ENCODE data around the gene YIF1B.
"Not testable (repeated sequence)": the region's sequence is repeated elsewhere in the genome, so short reads cannot be mapped to it uniquely, and the experiment has no call there.

YIF1B gene, protein sequence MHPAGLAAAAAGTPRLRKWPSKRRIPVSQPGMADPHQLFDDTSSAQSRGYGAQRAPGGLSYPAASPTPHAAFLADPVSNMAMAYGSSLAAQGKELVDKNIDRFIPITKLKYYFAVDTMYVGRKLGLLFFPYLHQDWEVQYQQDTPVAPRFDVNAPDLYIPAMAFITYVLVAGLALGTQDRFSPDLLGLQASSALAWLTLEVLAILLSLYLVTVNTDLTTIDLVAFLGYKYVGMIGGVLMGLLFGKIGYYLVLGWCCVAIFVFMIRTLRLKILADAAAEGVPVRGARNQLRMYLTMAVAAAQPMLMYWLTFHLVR

DNA sequence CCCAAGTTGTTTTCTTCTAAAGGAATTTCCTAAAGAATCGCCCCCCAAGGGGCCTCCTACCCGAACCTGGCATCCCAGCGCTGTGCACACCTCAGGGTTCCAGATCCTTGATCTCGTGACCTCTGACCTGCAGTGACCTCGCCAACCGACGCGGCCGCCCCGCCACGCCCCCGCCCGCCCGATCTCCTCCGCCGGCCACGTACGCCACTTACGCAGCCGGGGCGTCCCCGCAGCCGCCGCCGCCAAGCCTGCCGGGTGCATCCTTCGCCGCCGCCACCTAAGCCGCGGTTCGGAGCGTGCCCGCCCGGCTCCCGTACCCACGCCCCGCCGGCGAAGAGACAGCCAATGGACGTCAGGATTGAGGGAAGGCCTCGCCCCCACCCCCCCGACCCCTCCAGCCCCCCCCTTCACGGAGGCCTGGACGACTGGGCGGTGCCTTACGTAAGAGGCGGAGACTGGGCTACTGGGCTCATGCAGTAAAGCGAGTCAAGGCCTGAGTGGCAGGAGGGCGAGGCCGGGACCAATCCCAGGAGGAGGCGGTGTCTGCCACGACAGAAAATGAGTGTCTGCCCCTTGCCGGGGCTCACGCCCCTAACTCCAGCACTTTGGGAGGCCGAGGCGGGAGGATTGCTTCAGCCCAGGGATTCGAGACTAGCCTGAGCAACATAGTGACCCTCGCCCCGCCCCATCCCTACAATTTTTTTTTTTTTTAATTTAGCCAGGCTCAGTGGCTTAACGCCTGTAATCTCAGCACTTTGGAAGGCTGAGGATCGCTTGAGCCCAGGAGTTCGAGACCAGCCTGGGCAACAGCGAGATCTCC lies at the start of gene YIF1B:
Gene YIF1B (minus strand): TSS at position 291 of the 820 bp plus-strand sequence. CDS start 30 bp downstream, at position 261.
- peak; percentile 98 for DNase-seq

GRCh38 chr19:38362946-38363688 lies 47.4 kb upstream of the YIF1B start:
- DNase-seq = not testable (repeated sequence)

GRCh38 chr19:38362076-38362945 lies 46.6 kb upstream of the YIF1B start:
- DNase-seq = peak; percentile 80

GRCh38 chr19:38361633-38362075 lies 45.9 kb upstream of the YIF1B start:
- DNase-seq = peak; percentile 89

DNA sequence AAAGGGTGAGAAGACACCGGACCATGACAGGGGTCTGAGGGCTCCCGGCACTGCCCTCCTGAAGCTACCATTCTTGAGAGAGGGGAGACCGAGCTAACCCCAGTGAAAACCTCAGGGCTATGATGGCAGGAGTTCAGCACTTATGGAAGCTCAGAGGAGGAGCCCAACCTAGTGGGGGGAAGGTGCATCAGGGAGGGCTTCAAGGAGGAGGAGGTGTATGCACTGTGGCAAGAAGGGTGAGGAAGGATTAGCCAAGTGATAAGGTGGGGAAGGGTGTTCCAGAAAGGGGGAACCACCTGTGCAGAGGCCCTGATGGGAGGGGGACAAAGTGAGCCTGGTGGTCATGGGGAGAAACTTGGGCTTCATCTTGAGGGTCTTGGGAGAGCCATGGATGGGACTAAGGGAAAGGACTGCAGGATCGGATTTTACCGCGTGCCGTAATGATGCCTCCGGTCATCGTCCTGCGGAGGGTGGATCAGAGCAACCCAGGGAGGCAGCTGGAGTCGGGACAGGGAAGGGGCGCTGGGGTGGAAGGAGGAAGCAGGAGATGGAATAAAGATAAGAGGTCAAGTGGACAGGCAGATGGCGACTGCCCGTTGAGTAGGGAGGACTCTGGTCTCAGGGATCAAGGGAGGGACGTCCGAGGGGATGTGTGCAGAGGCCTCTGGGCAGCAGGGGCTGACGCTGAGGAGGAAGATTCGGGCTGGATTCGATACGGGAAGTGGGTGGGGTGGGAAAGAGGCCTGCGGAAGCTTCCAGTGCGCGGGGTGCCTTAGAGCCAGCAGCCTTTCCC lies 45.3 kb upstream of the YIF1B start:
- DNase-seq = no peak

DNA sequence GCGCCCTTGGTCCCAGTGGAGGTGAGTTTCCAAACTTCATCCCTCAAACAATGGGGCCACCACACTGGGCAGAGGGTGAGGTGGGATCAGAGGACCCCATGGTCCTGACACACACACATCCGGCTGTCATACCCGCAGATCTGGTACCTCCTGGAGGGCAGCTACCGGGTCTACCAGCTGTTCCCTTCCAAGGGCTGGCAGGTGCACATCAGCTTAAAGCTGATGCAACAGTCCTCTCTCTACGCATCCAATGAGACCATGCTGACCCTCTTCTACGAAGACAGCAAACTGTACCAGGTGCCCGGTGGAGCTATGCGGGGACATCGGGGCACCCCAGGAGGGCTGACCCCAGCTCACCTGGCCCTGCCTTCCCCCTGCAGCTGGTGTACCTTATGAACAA lies 44.6 kb upstream of the YIF1B start:
- DNase-seq = no peak

DNA sequence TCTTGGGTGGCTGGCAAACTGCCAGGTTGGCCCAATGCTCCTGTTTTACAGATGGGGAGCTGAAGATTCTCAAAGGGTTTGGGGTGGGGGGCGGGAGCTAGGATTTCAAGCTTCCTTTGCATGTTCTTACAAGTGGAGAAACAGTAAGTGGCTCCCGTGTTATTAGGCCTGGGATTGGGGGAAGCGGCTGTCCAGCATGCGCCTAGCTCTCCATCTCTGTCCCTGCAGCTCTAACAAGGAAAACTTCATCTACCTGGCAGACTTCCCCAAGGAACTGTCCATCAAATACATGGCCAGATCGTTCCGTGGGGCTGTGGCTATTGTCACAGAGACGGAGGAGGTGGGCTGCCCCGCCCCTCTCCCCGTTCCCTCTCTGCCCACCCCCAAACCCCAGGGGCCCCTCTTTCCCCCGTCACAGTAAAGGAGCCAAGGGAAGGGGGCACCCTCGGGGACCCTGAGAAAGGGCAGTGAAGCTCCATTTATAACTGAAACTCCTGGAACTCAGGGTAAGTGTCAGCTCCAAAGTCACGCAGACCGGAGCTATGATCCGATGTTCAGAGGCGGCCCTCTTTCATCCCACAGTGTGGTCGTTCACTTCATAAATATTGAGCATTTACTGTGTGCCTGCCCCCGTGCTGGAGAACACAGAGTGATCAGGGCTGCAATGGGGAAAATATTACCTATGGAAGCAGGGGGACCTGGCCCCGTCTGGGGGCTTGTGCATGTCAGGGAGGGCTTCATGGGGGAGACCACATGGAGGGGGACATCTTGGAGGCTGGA lies 43.7 kb upstream of the YIF1B start:
- DNase-seq = no peak

DNA sequence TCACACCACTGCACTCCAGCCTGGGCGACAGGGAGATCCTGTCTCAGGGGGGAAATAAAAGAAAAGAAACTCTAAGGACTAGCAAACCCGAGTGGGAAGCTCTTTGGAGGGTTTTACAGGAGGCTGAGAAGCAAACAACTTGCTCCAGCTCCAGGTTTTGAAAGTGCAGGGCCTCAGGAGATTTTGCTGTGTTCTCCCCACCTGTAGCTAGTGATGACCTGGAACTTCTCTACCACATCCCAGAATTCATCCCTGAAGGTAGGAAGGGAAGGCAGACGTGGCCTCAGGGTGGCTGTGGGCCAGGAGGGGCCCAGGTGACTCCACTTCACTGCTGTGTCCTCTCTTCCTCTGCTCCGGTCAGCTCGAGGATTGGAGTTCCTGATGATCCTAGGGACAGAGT lies 42.3 kb upstream of the YIF1B start:
- no peak for DNase-seq

GRCh38 chr19:38355728-38356725 lies 40.3 kb upstream of the YIF1B start:
- DNase-seq = no peak

- no peak for DNase-seq
These were observed 36.9 kb upstream of the YIF1B start for GRCh38 chr19:38352611-38353010.

- DNase-seq = no peak
These were observed 36.2 kb upstream of the YIF1B start for GRCh38 chr19:38351865-38352395.

- no peak for DNase-seq
These were observed 35.1 kb upstream of the YIF1B start for GRCh38 chr19:38350883-38351282.

DNA sequence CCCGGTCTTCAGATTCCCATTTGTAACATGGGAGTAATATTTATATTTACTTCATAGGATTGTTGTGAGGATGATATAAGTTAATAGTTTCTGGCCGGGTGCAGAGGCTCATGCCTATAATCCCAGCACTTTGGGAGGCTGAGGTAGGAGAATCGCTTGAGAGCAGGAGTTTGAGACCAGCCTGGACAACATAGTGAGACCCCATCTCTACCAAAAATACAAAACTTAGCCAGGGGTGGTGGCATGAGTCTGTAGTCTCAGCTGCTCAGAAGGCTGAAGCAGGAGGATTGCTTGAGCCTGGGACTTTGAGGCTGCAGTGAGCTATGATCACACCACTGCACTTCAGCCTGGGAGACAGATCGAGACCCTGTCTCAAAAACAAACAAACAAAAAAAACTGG lies 31.1 kb upstream of the YIF1B start:
- DNase-seq = no peak

DNA sequence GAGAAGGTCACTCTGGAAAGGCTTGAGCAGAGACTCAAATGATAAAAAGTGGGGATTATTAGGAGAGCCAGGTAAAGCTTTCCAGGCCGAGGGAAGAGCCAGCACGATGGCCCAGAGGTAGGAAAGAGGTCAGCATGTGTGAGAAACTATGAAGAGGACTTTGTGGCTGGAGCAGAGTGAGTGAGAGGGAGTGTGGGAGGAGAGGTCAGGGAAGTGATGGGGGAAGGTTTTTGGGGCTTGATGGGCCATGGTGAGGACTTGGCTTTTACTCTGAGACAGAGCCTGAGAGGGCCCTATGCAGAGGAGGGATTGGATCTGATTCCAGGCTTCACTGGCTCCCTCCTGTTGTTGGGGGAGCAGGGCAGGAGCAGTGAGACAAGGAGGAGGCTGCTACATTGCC lies 25.2 kb upstream of the YIF1B start:
- no peak for DNase-seq

DNA sequence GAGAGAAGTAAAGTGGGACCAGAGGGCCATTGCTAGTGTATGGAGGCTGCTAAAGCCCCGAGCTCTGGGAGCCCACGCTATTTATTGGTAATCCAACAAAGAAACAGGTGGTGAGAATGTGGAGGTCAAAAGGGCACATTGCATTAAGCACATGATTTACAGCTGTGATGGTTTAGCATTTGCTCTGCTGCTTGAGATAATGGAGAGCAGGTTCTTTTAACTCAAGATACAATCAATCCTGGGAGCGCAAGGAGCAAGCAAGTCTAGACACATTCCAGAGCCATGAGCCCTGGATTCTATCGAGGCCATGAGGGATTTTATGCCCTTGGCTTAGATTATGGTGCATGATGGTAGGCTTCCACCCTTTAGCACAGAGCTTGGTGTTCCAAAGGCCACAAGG lies 23.3 kb upstream of the YIF1B start:
- not testable (repeated sequence) for DNase-seq

GRCh38 chr19:38337360-38337653 lies 21.6 kb upstream of the YIF1B start:
- no peak for DNase-seq

DNA sequence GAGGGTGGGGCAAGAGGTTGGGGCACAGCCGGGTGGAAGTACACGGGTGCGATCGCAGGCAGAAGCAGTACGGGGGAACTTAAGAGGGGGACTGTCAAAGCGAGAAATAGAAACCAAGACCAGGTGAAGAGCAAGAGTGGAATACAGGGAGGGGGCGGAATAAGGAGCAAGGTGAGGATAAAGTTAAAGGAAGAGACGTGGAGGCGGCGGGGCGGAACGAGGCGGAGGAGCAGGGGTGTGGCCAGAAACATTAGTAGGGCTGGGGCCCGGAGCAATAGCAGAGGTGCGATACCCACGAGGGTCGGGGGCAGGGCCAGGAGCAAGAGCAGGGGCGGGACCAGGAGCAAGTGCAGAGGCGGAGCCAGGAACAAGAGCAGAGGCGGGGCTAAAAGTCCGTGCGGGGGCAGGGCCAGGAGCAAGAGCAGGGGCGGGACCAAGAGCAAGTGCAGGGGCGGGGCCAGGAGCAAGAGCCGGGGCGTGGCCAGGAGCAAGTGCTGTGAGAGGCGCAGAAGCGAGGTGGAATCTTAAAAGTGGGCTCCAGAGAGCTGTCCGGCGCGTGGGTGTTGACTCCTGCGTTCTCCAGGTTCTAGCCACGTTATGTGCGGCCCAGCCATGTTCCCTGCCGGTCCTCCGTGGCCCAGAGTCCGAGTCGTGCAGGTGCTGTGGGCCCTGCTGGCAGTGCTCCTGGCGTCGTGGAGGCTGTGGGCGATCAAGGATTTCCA lies 21.1 kb upstream of the YIF1B start:
- peak; percentile 93 for DNase-seq

GRCh38 chr19:38335949-38336637 lies 20.3 kb upstream of the YIF1B start:
- peak; percentile 94 for DNase-seq
